DOHH2 (cell line): ENCODE data around the gene GFOD2.

Experiments used
- H3F3A ChIP-seq: fragments of 200-600 bp; sonication (generic), shearing (Covaris generic); 2 replicates; pipeline ENCODE4 v1.6.0; 2016; ENCODE audit warnings: antibody characterized with exemption, mild to moderate bottlenecking; ENCODE audit not compliant: control insufficient read depth, insufficient read depth
- H3K27ac ChIP-seq: fragments of 200-600 bp; sonication (generic); 2 replicates; pipeline ENCODE4 v1.5.1; 2014; ENCODE audit warnings: low read depth, mild to moderate bottlenecking, low read length, moderate library complexity
- H3K27me3 ChIP-seq: fragments of 200-600 bp; sonication (generic); 2 replicates; pipeline ENCODE4 v1.6.1; 2014; ENCODE audit warnings: mild to moderate bottlenecking, low read length, mixed read lengths; ENCODE audit not compliant: control insufficient read depth
- H3K36me3 ChIP-seq: fragments of 200-600 bp; sonication (generic); 2 replicates; pipeline ENCODE4 v1.6.1; 2014; ENCODE audit warnings: mild to moderate bottlenecking, low read length, moderate library complexity, mixed read lengths; ENCODE audit not compliant: control insufficient read depth
- H3K4me1 ChIP-seq: fragments of 200-600 bp; sonication (generic); 2 replicates; pipeline ENCODE4 v1.6.1; 2014; ENCODE audit warnings: mild to moderate bottlenecking, low read length, mixed read lengths; ENCODE audit not compliant: control insufficient read depth
- H3K4me2 ChIP-seq: fragments of 200-600 bp; sonication (generic); 2 replicates; pipeline ENCODE4 v1.6.0; 2014; ENCODE audit warnings: mild to moderate bottlenecking, low read length, moderate library complexity
- H3K4me3 ChIP-seq: fragments of 200-600 bp; sonication (generic); 2 replicates; pipeline ENCODE4 v1.5.1; 2014; ENCODE audit warnings: mild to moderate bottlenecking, low read length, mixed read lengths
- H3K79me2 ChIP-seq: fragments of 200-600 bp; sonication (generic); 2 replicates; pipeline ENCODE4 v1.6.1; 2014; ENCODE audit warnings: mild to moderate bottlenecking, low read length, mixed read lengths; ENCODE audit not compliant: control insufficient read depth
- H3K9me2 ChIP-seq: fragments of 200-600 bp; sonication (generic); replicated peaks from 2 replicates; pipeline ENCODE4 v1.6.1; 2014; ENCODE audit warnings: mild to moderate bottlenecking, low read length, mixed read lengths; ENCODE audit not compliant: control insufficient read depth
- H3K9me3 ChIP-seq: fragments of 200-600 bp; sonication (generic); 2 replicates; pipeline ENCODE4 v1.6.1; 2014; ENCODE audit warnings: antibody characterized with exemption, low read length, mixed read lengths; ENCODE audit not compliant: control insufficient read depth, insufficient read depth
- H4K20me1 ChIP-seq: fragments of 200-600 bp; sonication (generic); 2 replicates; pipeline ENCODE4 v1.6.0; 2014; ENCODE audit warnings: low read depth, mild to moderate bottlenecking, antibody characterized with exemption, low read length, moderate library complexity; ENCODE audit not compliant: control insufficient read depth, insufficient read depth
- CTCF ChIP-seq: fragments of 200-600 bp; sonication (generic); IDR thresholded peaks from one replicate; pipeline ENCODE4 v1.5.1; 2014; ENCODE audit warnings: antibody characterized with exemption, mild to moderate bottlenecking, low read depth, low read length; ENCODE audit not compliant: poor library complexity, severe bottlenecking
- EZH2phosphoT487 ChIP-seq: fragments of 200-600 bp; sonication (generic); IDR thresholded peaks from 2 replicates; pipeline ENCODE4 v1.6.1; 2017; ENCODE audit warnings: borderline replicate concordance, mild to moderate bottlenecking, antibody characterized with exemption, low read length, moderate library complexity, mixed read lengths

GFOD2 gene

GRCh38 chr16:67657751-67658518 is 61.2 kb downstream of the GFOD2 start:
- Histone ChIP-seq H3K4me3 (no peak overlapping the region), H3F3A (peaks cover 3% of the 10 kb centered on the region; the same call in 1 of the 2 replicates), H4K20me1 (peaks cover 4% of the 10 kb centered on the region; the same call in 1 of the 2 replicates), H3K9me3 (no peaks in the 10 kb centered on the region), H3K27me3 (no peaks in the 10 kb centered on the region), H3K4me2 (peak overlapping the region; percentile 94), H3K27ac (no peak overlapping the region), H3K9me2 (no peaks in the 10 kb centered on the region), H3K36me3 (peaks cover 70% of the 10 kb centered on the region), H3K79me2 (peaks cover 29% of the 10 kb centered on the region), H3K4me1 (peaks cover 24% of the 10 kb centered on the region)
- TF ChIP-seq CTCF (no peak), EZH2phosphoT487 (no peak)

- Histone ChIP-seq H3K9me3 (no peaks in the 10 kb centered on the region), H3K27ac (no peak overlapping the region), H3K4me2 (peak overlapping the region; percentile 2; the same call in 1 of the 2 replicates), H3K4me3 (no peak overlapping the region), H3K79me2 (peaks cover 29% of the 10 kb centered on the region), H4K20me1 (peaks cover 4% of the 10 kb centered on the region; the same call in 1 of the 2 replicates), H3F3A (peaks cover 3% of the 10 kb centered on the region; the same call in 1 of the 2 replicates), H3K9me2 (no peaks in the 10 kb centered on the region), H3K36me3 (peaks cover 65% of the 10 kb centered on the region), H3K27me3 (no peaks in the 10 kb centered on the region), H3K4me1 (peaks cover 24% of the 10 kb centered on the region)
- no peak for TF ChIP-seq EZH2phosphoT487
- no peak for TF ChIP-seq CTCF
Observed at GRCh38 chr16:67657017-67657608, 62.0 kb downstream of the GFOD2 start.

- Histone ChIP-seq H3K27me3 (no peaks in the 10 kb centered on the region), H4K20me1 (peaks cover 4% of the 10 kb centered on the region; the same call in 1 of the 2 replicates), H3K4me3 (no peak overlapping the region), H3K79me2 (peaks cover 28% of the 10 kb centered on the region), H3K9me3 (no peaks in the 10 kb centered on the region), H3K4me1 (peaks cover 18% of the 10 kb centered on the region), H3K4me2 (no peak overlapping the region), H3K9me2 (no peaks in the 10 kb centered on the region), H3F3A (peaks cover 3% of the 10 kb centered on the region; the same call in 1 of the 2 replicates), H3K27ac (no peak overlapping the region), H3K36me3 (peaks cover 68% of the 10 kb centered on the region)
- TF ChIP-seq CTCF (no peak), EZH2phosphoT487 (no peak)
Observed at GRCh38 chr16:67656344-67657016, 62.6 kb downstream of the GFOD2 start.
